Osteoblast (primary cell): Measurements from ENCODE around the gene RICTOR. TPM values are rescaled to one million over a fixed set of nuclear protein-coding genes. Genes with fewer than 3 reads are reported as not detected.

ENCODE experiments used
- DNase-seq: peaks from one replicate; pipeline ENCODE4 v3.0.0; 2011; ENCODE audit warnings: low spot score, mixed read lengths; ENCODE audit not compliant: insufficient read length; ENCODE audit errors: missing footprints
- H2AFZ ChIP-seq: 2 replicates; pipeline ENCODE4 v1.6.0; 2011; ENCODE audit warnings: mild to moderate bottlenecking, low read length
- H3K27ac ChIP-seq: 2 replicates; pipeline ENCODE4 v1.5.1; 2011; ENCODE audit warnings: mild to moderate bottlenecking, low read depth, low read length, moderate library complexity
- H3K27me3 ChIP-seq: 2 replicates; pipeline ENCODE4 v1.6.0; 2012; ENCODE audit warnings: mild to moderate bottlenecking, control low read depth, inconsistent platforms, low read length, moderate library complexity; ENCODE audit not compliant: insufficient read depth
- H3K36me3 ChIP-seq: 2 replicates; pipeline ENCODE4 v1.5.1; 2011; ENCODE audit warnings: mild to moderate bottlenecking, low read length, control low read depth, moderate library complexity; ENCODE audit not compliant: insufficient read depth
- H3K4me1 ChIP-seq: 2 replicates; pipeline ENCODE4 v1.5.1; 2011; ENCODE audit warnings: mild to moderate bottlenecking, low read length, control low read depth, moderate library complexity; ENCODE audit not compliant: insufficient read depth
- H3K4me2 ChIP-seq: 2 replicates; pipeline ENCODE4 v1.6.0; 2011; ENCODE audit warnings: mild to moderate bottlenecking, low read length; ENCODE audit not compliant: insufficient read depth
- H3K4me3 ChIP-seq: fragments of 200-600 bp; sonication (generic); 3 replicates; pipeline ENCODE4 v1.5.1; 2012; ENCODE audit warnings: mild to moderate bottlenecking, low read length, inconsistent platforms; ENCODE audit not compliant: insufficient read depth
- H3K79me2 ChIP-seq: 2 replicates; pipeline ENCODE4 v1.6.0; 2012; ENCODE audit warnings: mild to moderate bottlenecking, low read length, control low read depth, inconsistent platforms; ENCODE audit not compliant: insufficient read depth
- H3K9me3 ChIP-seq: 2 replicates; pipeline ENCODE4 v1.5.1; 2011; ENCODE audit warnings: low read depth, low read length, control low read depth
- H4K20me1 ChIP-seq: 2 replicates; pipeline ENCODE4 v1.6.0; 2012; ENCODE audit warnings: mild to moderate bottlenecking, low read length, control low read depth; ENCODE audit not compliant: insufficient read depth
- CTCF ChIP-seq: IDR thresholded peaks from 2 replicates; pipeline ENCODE4 v1.5.1; 2011; ENCODE audit warnings: mild to moderate bottlenecking, low read depth, low read length, moderate library complexity; ENCODE audit errors: extremely low read depth
- total RNA-seq: library from RNA; depleted of rRNA; stranded (reverse); fragments of >200 nt; gene quantifications from 2 replicates; pipeline ENCODE4 v1.2.3, GENCODE V29; 2012

The RICTOR gene
- total RNA-seq, 1 donor: 46.7 TPM

- Histone ChIP-seq H3K79me2 (peaks cover 91% of the 10 kb centered on the region), H4K20me1 (peaks cover 40% of the 10 kb centered on the region), H3K4me3 (no peak overlapping the region), H3K4me1 (no peaks in the 10 kb centered on the region), H3K27ac (no peak overlapping the region), H3K27me3 (no peaks in the 10 kb centered on the region), H3K36me3 (peaks cover 8% of the 10 kb centered on the region), H2AFZ (no peak overlapping the region), H3K9me3 (no peaks in the 10 kb centered on the region), H3K4me2 (no peak overlapping the region)
- no peak for TF ChIP-seq CTCF
- DNase-seq: no peak
These were observed 11.7 kb downstream of the RICTOR start for GRCh38 chr5:39062530-39062929.

- no peaks in the 10 kb centered on the region for H3K9me3 ChIP-seq
- H2AFZ ChIP-seq: no peak overlapping the region
- no peak for DNase-seq
- peaks cover 8% of the 10 kb centered on the region for H3K36me3 ChIP-seq
- no peaks in the 10 kb centered on the region for H3K4me1 ChIP-seq
- no peaks in the 10 kb centered on the region for H3K27me3 ChIP-seq
- no peak overlapping the region for H3K4me2 ChIP-seq
- H4K20me1 ChIP-seq: peaks cover 38% of the 10 kb centered on the region
- no peak overlapping the region for H3K27ac ChIP-seq
- H3K4me3 ChIP-seq: no peak overlapping the region
- TF ChIP-seq CTCF: no peak
- peaks cover 91% of the 10 kb centered on the region for H3K79me2 ChIP-seq
These were observed 12.1 kb downstream of the RICTOR start for GRCh38 chr5:39062104-39062503.

GRCh38 chr5:39059064-39059463 lies 15.1 kb downstream of the RICTOR start:
- H3K36me3 ChIP-seq: peaks cover 3% of the 10 kb centered on the region
- peaks cover 27% of the 10 kb centered on the region for H4K20me1 ChIP-seq
- no peak for DNase-seq

More at GRCh38 chr5:39059064-39059463, 15.1 kb downstream of the RICTOR start:
- no peaks in the 10 kb centered on the region for H3K27me3 ChIP-seq
- no peak overlapping the region for H3K27ac ChIP-seq
- peaks cover 90% of the 10 kb centered on the region for H3K79me2 ChIP-seq
- no peak for TF ChIP-seq CTCF
- no peaks in the 10 kb centered on the region for H3K9me3 ChIP-seq
- no peak overlapping the region for H3K4me3 ChIP-seq
- no peak overlapping the region for H2AFZ ChIP-seq
- H3K4me2 ChIP-seq: no peak overlapping the region
- no peaks in the 10 kb centered on the region for H3K4me1 ChIP-seq
